HG02623 (cell line): ENCODE measurements around the gene POLK.
A peak's percentile ranks its signal among the peaks of the same experiment; 100 is the strongest.
"Not testable (repeated sequence)": the region's sequence is repeated elsewhere in the genome, so short reads cannot be mapped to it uniquely, and the experiment has no call there.

Source experiments
- ATAC-seq: cut with Tn5 transposase; IDR thresholded peaks from one replicate; pipeline ENCODE4 v1.9.1; 2021; ENCODE audit warnings: moderate library complexity; ENCODE audit not compliant: unreplicated experiment

The POLK gene

GRCh38 chr5:75511435-75512382 is at the start of gene POLK, which contains the start of gene CERT1:
Gene POLK, plus strand, starts transcription at chr5:75511891.
Gene CERT1, minus strand, starts transcription at chr5:75511629. Its CDS starts 422 bp downstream, at chr5:75511207.
- ATAC-seq = peak; percentile 77

DNA sequence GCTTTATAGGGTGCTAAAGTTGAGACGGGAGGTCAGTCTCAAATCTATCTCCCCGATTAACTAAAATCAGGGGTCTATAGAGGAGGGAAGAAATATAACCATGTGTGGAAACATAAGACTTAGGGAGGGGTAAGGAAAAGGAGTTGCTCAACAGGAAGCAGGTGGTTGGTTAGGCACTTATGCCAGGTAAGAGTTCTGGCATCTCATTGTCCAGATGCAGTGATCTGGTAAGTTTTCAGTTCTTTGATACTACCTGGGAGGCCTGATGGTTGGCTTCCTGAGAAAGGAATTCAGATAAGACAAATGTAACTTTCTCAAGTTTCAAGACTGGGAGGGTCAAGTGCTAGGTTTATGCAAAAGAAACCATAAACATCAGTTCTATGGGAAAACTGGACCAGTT is 48.0 kb upstream of the POLK start:
- no peak for ATAC-seq

DNA sequence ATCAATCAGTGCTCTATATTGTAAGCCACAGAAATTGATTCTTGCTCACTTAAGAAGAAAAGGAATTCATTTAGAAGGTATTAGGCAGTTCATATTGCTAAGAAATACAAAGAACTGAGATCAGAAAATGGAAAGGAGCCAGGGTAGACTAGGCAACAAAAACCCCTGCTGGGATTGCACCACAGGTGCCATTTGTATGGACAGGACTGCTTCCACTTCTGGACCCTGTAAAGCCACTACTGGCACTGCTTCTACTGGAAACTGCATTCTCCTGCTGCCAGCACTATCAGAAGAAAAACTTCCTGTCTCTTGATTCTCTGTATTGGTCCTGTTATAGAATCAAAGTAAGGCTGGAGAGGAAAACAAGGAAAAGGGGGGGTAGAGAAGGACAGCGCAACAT is 46.2 kb upstream of the POLK start:
- no peak for ATAC-seq

DNA sequence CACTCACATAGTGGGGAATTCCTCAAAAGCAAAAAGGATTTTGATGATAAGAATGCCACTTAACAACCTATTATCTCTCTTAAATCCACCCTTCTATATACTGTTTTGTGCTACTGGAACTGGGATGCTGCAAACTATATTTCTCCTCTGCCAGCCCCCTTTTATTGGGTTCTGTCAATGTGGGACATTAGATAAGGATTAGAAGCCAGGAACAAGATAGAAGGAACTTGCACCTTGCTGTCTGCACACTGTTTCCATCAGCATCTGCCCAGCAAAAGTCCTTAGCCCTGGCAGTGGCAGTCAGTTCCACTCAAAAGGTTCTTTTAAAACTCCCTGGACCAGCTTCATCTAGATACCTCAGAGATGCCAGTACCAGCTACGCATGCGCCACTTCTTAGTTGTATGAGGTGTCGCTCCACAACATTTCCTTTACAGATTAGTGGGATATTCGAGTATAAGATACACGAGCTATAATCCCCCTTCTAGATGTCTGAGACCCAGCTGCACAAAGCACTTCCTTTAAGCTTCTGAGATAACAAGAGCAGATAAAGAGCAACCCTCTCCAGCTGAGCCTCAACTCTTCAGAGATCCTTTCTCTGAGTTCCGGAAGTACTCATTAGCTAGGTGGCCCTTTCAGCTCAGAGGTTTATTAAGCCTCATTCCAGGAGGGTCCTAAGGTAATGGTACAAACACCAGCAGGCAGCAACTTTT is 45.5 kb upstream of the POLK start:
- no peak for ATAC-seq

GRCh38 chr5:75468593-75468992 is 43.1 kb upstream of the POLK start:
- ATAC-seq = no peak

DNA sequence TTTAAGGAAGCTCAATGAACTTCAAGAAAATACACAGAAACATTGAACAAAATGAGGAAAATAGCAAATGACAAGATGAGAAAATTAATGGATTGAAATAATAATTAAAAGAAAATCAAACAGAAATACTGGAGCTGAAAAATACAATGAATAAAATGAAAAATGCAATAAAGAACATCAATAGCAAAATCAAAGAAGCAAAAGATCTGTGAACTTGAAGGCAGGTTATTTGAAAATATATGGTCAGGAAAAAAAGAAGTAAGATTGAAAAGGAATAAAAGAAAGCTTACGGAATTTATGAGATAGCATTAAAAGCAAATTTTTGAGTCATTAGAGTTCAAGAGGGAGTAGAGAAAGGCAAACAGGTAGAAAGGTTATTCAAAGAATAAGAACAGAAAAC is 42.7 kb upstream of the POLK start:
- ATAC-seq = no peak

GRCh38 chr5:75471193-75471592 is 40.5 kb upstream of the POLK start:
- no peak for ATAC-seq

DNA sequence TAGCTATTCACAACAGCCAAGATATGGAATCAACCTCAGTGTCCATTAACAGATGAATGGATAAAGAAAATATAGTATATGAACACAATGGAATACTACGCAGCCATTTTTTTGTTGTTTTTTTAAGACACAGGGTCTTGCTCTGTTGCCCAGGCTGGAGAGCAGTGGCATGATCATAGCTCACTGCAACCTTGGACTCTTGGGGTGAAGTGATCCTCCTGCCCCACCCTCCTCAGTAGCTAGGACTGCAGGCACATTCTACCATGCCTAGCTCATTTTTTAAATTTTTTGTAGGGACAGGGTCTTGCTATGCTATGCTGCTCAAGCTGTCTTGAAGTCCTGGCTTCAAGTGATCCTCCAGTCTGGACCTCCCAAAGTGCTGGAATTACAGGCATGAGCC is 38.7 kb upstream of the POLK start:
- no peak for ATAC-seq

GRCh38 chr5:75473463-75473862 is 38.2 kb upstream of the POLK start:
- no peak for ATAC-seq

DNA sequence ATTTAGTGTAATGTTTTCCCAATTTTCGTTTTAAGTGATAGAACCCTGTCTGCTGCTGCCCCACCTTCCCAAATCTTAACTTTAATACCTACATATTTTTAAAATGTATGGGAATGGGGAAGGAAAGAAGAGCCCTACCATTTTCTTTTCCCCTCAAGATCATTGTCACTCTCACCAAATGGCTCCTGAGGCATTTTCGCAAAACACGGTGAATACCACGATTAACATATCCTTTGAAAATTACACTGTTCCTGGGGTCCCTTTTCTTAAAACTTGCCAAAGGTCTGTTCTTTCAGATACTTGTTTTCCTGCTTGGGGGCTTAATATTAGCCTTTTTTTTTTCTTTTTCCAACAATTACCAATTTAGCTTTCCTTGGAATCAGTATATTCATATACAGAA is 36.3 kb upstream of the POLK start:
- no peak for ATAC-seq

GRCh38 chr5:75481024-75481423 is 30.7 kb upstream of the POLK start:
- ATAC-seq = no peak

DNA sequence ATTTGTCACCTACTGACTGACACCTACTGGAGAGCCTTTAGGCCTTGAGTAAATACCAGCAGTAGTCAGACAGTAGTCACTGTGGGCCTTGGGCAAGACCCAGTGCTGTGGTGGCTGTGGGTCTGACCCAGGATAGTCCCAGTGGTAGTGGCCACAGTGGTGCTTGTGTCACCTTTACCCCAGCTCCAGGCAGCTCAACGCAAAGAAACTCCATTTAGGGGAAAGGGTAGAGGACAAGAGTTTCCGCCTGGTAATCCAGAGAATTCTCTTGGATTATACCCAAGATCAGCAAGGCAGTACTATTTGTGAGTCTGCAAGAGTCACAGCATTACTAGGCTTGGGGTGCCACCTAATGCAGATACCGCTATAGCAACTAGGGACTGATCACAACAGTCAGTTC is 29.2 kb upstream of the POLK start:
- ATAC-seq = no peak

DNA sequence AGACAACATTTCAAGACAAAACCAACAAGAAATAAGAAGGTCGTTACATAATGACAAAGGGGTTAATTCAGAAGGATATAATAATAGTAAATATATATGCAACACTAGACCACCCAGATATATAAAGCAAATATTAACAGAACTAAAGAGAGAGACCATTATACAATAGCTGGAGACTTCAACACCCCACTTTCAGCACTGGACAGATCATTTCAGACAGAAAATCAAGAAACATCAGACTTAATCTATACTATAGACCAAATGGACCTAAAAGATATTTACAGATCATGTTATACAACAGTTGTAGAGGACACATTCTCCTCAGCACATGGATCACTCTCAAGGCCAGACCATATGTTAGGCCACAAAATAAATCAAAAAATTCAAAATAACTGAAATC is 27.1 kb upstream of the POLK start:
- no peak for ATAC-seq

DNA sequence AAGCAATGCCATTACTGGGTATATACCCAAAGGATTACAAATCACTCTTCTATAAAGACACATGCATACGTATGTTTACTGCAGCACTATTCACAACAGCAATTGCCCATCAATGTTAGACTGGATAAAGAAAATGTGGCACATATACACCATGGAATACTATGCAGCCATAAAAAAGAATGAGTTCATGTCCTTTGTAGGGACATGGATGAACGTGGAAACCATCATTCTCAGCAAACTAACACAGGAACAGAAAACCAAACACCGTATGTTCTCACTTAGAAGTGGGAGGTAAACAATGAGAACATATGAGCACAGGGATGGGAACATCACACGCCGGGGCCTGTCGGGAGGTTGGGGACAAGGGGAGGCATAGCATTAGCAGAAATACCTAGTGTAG is 21.8 kb upstream of the POLK start:
- not testable (repeated sequence) for ATAC-seq

DNA sequence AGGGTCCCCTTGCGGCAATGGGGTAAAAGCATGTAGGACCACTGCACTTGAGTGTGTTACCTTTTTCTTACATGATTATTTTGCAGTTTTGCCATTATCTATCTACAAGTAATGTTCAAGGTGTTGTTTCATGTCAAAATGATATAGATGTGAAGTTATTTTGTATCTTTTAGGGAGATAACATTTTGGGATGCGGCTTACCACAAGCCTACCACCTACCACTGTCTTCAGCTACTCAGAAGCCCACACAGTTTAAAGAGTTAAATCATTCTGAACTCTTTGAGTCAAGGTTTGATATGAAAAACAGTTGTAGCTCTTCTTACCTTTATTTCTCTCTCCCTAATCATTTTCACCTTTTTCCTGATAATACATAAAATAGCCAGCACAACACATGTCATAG is 20.1 kb upstream of the POLK start:
- no peak for ATAC-seq

GRCh38 chr5:75496026-75496425 is 15.7 kb upstream of the POLK start:
- ATAC-seq = no peak

DNA sequence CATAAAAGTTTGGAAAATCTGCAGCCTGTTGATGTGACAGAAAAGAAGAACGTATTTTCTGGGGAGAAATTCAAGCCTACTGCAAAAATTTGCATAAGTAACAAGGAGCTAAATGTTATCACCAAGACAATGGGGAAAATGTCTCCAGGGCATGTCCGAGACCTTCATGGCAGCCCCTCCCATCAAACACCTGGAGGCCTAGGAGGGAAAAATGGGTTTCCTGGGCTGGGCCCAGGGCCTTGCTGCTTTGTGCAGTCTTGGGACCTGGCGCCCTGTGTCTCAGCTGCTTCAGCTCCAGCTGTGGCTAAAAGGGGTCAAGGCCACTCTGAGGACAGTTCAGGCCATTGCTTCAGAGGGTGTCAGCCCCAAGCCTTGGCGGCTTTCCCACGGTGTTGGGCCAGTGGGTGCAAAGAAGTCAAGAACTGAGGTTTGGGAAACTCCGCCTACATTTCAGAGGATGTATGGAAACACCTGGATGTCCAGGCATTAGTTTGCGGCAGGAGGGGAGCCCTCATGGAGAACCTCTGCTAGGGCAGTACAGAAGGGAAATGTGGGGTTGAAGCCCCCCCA is 13.4 kb upstream of the POLK start:
- no peak for ATAC-seq

DNA sequence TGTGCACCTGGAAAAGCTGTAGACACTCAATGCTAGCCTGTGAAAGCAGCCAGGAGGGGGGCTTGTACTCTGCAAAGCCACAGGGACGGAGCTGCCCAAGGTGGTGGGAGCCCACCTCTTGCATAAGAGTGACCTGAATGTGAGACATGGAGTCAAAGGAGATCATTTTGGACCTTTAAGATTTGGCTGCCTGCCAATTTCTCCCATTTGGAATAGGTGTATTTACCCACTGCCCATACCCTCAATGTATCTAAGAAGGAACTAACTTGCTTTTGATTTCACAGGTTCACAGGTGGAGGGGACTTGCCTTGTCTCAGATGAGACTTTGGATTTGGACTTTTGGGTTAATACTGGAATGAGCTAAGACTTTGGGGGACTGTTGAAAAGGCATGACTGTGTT is 12.8 kb upstream of the POLK start:
- not testable (repeated sequence) for ATAC-seq

DNA sequence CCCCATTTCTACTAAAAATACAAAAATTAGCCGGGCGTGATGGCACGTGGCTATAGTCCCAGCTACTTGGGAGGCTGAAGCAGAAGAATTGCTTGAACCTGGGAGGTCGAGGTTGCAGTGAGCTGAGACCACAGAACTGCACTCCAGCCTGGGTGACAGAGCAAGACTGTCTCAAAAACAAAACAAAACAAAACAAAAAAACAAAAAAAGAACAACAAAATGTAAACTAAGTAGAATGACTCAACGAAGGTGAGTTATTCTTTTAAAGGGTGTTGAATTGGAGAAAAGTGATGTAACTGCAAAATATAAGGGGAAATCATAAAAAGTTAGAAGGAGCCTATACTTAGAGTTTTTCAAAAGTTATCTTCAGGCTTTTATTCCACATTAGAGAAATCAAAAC is 6.6 kb upstream of the POLK start:
- ATAC-seq = not testable (repeated sequence)

GRCh38 chr5:75507841-75508240 is 3.9 kb upstream of the POLK start:
- ATAC-seq = no peak

DNA sequence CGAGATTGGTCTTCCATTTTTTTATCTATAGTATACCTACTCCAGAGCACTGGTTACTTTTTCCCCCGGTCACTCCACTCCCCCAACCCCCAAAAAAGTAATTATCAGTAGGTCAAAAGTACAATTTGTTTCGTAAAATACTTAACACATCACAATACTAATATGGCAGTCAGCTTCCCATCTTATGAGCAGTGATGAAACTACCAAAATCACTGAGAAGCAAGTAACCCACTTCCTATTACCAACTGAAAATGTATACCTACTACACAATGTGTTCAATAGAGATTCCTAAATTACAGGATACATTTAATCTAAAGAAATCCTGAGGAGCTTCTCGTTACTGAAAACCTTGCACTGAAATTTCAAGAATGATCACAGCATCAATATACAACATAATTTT is 2.1 kb upstream of the POLK start:
- ATAC-seq = no peak

DNA sequence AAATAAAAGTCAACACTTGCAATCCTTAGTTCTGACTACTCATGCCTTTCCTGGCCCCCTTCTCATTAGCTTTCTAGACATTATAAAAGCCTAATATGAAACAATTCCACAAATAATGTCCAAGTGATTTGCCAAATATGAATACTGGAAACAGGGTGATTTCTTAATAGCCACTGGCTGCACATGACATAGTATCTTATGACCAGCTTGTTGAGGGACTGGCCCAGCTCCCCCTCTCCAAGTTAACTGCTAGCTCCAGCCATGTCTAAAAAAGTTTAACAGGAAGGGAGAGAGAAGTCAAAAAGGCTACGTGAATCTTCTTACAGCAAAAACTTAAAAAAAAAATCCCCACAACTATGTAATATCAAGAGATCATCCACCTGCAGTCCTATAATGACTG is 1.7 kb upstream of the POLK start:
- no peak for ATAC-seq
